ENCODE measurements around the gene AQP3.
"Not testable (repeated sequence)": the region's sequence is repeated elsewhere in the genome, so short reads cannot be mapped to it uniquely, and the experiment has no call there.

The AQP3 gene

GRCh38 chr9:33446946-33447798 lies at the start of gene AQP3:
TSS of gene AQP3 (minus strand) at chr9:33447593. CDS start at chr9:33447530, 63 bp downstream.
- DNase-seq (ENCODE audit: low read depth), result peak; percentile 56

DNA sequence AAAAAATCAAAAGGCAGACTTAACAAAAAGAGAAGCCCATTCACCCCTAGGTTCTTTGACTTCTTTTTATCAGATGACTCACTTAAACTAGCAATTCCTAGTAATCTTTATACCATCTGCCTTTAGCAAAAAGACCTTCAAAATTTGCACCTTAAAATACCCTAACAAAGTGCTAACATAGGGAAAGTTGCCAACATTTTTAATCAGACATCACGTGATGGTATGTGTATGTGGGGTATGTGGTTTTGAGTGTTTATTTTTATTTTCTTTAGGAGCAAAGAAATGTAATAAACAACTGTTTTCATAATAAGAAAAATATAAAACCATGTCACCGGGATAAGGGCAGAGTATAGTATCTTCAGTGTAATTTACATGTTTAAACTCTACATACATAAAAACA lies 46.4 kb upstream of the AQP3 start:
- DNase-seq (ENCODE audit: low read depth), result not testable (repeated sequence)

- DNase-seq (ENCODE audit: low read depth), result no peak
Measured at GRCh38 chr9:33489066-33489465, 41.7 kb upstream of the AQP3 start.

- DNase-seq (ENCODE audit: low read depth), result not testable (repeated sequence)
Measured at GRCh38 chr9:33485312-33485711, 37.9 kb upstream of the AQP3 start.

DNA sequence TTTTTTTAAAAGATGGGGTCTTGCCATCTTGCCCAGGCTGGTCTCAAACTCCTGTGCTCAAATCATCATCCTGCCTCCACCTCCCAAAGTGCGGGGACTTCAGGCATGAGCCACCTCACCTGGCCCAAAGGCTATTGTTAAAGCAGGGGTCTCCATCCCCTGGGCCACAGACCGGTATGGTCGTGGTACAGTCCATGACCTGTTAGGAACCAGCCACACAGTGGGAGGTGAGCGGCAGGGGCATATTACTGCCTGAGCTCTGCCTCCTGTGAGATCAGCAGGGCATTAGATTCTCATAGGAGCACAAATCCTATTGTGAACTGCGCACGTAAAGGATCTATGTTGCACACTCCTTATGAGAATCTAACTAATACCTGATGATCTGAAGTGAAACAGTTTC lies 33.6 kb upstream of the AQP3 start:
- DNase-seq (ENCODE audit: low read depth), result no peak

DNA sequence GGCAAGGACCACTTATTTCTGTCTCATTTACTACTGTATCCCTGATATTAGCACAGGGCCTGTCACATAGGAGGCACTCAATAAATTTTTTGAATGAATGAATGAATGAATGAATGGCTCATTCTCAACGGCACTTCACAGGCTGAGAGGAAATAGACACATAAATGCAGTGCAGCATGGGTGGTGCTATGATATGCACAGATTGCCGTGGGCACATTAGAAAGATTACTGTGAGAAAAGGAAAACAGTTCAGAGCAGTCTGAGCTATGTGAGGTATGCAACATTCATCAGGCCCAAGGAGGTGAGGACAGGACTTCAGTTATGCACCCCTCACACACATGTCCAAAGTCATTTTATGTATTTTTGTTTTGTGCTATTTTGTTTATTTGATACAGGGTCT lies 32.7 kb upstream of the AQP3 start:
- DNase-seq (ENCODE audit: low read depth), result no peak

DNA sequence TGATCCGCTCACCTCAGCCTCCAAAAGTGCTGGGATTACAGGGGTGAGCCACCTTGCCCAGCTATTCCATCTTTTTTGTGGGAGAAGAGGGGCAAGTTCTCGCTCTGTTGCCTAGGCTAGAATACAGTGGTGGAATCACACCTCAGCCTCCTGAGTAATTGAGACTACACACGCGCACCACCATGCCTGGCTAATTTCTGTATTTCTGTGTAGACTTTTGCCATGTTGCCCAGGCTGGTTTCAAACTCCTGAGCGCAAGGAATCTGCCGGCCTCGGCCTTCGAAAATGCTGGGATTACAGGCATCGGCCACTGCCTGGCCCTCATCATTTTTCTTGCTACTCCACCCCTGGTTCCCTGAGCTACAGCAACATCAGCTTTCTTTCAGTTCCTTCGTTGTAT lies 29.1 kb upstream of the AQP3 start:
- DNase-seq (ENCODE audit: low read depth), result no peak

DNA sequence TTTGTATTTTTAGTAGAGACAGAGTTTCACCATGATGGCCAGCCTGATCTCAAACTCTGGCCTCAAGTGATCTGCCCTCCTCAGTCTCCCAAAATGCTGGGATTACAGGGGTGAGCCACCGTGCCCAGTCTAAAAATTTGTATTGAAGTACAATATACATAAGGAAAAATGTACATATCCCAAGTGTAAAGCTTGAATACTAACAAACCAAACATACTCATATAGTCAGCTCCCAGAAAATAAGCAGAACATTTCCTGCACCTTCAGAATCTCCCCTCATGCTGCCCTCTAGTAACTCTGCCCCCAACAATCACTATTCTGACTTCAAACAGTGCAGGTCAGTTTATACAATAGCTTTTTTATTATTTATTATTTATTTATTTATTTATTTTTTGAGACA lies 28.0 kb upstream of the AQP3 start:
- no peak for DNase-seq (ENCODE audit: low read depth)

DNA sequence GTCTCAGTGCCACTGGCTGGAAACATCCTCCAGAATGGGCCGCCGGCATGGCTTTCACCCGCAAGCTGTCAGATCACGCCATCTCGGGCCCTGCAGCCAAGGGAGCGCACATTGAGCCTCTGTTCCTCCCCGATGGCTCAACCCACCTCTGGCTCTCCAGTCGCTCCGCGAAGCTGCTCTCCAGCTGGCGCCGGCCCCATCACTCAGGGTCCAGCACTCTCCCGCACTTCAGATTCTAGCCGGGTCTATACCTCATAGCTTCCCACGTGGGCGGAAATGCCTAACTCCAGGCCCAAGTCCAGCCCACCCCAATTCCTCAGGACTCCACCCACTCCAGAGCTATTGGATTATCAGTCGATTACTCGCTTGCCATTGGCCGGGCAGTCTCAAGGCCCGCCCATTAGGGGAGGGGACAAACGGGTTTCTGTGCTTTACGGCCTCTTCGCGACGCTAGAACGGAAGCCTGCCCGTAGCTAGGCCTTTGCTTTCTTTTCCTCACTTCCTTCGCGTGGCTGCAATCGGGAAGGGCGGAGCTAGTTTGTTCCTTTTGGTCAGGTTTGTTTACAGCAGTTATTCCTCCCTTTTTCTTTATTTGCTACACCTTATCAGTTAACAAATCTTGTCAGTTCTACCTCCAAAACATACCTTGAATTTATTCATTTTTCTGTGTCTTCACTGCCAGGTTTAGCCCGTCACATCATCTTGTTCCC lies 26.4 kb upstream of the AQP3 start, which contains the start of gene NOL6:
TSS of gene NOL6 (minus strand) at position 282 of the 710 bp plus-strand sequence. CDS start at position 200, 82 bp downstream.
- DNase-seq (ENCODE audit: low read depth), result peak; percentile 96

- no peak for DNase-seq (ENCODE audit: low read depth)
Measured at GRCh38 chr9:33472881-33473615, 25.7 kb upstream of the AQP3 start.

DNA sequence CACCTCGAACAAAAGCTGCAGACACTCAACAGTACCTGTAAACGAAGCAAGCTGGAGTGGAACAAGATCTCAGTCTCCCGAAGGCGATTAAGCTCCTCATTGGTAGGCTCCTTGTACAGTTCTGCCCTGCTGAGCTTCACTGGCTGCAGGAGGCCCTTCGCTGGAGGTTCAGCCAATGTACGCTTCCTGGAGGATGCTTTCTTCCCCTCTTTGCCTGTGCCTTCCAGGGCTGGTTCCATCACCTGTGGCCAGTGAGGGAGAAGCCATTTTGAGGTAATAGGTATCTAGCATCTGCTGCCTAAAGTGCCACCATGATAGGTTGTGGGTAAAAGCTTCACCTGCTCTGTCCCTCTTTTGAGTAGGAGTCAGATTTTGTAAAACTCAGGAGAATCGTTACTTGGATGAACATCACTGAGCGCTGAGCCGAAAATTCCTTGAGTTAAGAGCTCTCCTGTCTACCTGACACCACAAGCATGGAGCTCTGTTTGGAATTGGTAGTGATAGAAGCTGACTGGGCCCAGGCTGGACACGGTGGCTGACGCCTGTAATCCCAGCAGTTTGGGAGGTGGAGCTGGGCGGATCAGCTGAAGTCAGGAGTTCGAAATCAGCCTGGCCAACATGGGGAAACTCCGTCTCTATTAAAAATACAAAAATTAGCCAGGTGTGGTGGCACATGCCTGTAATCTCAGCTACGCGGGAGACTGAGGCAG lies 24.9 kb upstream of the AQP3 start:
- DNase-seq (ENCODE audit: low read depth), result no peak

DNA sequence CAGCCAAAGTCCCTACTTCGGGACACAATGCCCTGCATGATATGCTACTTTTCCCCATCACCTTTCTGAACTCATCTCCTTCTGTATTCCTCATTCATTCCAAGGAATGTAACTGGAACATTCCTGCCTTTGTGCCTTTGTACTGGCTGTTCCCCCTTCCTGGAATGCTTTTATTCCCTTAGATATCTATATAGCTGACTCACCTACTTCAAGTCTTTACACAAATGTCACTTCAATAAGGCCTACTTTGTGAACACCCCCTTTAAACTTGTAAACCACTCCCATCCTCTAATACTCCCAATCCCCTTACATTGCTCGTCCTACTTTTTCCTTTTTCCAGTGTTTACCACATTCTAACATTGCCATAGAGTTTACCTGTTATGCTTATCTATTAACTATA lies 24.0 kb upstream of the AQP3 start:
- no peak for DNase-seq (ENCODE audit: low read depth)

DNA sequence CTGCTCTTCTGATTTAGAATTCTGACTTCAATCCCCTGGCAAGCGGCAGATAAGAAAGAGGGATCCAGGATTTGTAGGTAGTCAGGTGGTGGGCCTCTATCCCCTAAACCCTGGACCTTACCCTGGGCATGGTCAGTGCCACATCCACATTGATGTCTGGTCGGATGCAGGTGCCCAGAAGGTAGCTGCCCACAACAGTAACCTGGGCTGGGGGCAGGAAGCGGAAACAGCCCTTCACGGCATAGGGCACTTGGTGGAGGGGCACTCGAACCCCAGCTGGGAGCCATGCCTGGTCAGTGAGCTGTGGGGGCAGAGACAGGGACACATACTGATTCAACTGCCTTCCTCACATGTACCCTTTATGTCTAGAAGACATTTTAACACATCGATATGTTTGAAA lies 22.5 kb upstream of the AQP3 start:
- no peak for DNase-seq (ENCODE audit: low read depth)

- no peak for DNase-seq (ENCODE audit: low read depth)
Measured at GRCh38 chr9:33468797-33469621, 21.6 kb upstream of the AQP3 start.

DNA sequence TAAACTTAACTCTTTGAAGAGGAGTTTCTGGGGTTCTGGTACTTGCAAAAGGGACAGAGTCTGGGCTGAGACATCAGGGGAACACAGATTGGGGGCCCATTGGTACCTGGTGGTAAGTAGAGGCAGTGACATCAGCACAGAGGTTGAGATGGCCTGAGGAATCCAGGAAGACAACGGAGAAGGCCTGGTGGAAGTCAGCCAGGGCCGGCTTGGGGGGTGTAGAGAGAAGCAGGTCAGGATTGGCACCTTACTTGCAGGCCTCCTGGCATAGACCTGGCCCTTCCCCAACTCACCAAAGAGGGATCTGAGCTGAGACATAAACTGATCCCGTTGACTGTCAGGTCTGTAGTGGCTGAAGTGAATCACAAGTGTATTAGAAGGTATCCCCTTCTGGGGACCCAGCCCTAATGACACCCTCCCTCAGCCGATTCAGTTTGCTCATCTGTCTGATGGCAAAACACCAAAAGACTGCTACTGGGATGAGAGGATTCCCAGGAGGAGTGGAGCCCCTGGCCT lies 20.9 kb upstream of the AQP3 start:
- DNase-seq (ENCODE audit: low read depth), result no peak

DNA sequence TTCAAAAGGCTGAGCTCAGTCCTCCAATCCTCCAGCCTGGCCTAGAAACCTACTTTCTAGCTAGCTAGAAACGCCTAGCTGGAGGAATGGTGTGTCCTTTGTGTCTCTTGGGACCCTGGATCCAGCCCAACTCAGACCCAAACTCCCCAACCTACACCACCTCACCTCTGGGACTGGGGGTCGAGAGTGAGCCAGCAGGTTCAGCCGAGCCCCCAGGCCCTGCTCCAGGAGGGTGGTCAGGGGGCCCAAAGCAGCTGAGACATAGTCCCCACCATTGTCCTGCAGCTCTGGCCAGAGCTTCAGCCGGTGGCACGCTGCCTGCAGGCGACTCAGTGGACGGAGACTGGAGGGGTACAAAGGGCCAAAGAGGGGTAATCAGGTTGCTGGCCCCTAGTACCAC lies 20.1 kb upstream of the AQP3 start:
- DNase-seq (ENCODE audit: low read depth), result no peak

- peak; percentile 67 for DNase-seq (ENCODE audit: low read depth)
Measured at GRCh38 chr9:33466565-33467495, 19.4 kb upstream of the AQP3 start.

- no peak for DNase-seq (ENCODE audit: low read depth)
Measured at GRCh38 chr9:33465596-33466564, 18.5 kb upstream of the AQP3 start.

Measured in activated T-cell treated with anti-CD3 and anti-CD28 coated beads for 48 hours (primary cell).